NCI-H526 treated with DMSO at 0.1 percent for 48 hours (cell line): ENCODE results near the gene ANO2.

Experiments used
- DNase-seq: peaks from one replicate; lab custom pipeline; 2025; lab: John Stamatoyannopoulos, UW

The ANO2 gene

GRCh38 chr12:5945071-5946008, at the start of gene ANO2:
Gene ANO2 (minus strand): TSS chr12:5945259. CDS start chr12:5945217, 42 bp downstream.
- DNase-seq = peak; percentile 34

DNA sequence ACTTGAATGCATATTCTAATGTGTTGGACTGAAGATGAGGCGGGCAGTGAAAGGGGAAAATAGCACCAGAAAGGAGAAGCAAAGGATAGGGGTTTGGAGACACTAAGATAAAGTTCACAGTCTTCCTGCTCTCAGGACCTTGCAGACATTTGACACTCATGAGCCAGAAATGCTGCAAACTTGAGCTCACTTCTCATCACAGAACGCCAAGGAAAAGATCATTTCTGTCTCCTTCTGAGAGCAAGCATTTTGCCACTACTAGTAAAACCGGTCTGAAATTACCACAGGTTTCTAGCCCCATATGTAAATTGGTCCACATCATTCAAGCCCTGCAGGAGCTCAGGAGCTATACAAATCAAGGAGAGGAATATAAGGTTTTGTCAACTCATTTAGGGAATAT, 44.6 kb upstream of the ANO2 start:
- peak; percentile 49 for DNase-seq

- DNase-seq = peak; percentile 95
Observed at GRCh38 chr12:5988659-5989116, 43.6 kb upstream of the ANO2 start.

GRCh38 chr12:5988088-5988487, 43.0 kb upstream of the ANO2 start:
- DNase-seq = no peak

DNA sequence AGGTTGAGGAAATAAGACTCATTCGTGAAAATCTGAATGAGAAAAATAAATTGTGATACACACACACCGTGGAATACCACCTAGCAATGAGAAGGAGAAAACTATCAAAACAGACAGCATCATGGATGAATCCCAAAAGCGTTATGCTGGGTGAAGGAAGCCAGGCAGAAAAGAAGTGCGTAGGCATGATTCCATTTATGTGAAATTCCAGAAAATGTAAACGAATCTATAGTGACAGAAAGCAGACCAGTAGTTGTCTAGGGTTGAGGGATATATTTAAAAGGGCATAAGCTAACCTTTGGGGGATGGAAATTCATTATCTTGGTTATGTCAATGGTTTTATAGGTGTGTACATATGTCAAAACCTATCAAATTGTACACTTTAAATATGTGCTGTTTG, 42.5 kb upstream of the ANO2 start:
- DNase-seq = no peak

GRCh38 chr12:5985471-5985870, 40.4 kb upstream of the ANO2 start:
- DNase-seq = no peak

DNA sequence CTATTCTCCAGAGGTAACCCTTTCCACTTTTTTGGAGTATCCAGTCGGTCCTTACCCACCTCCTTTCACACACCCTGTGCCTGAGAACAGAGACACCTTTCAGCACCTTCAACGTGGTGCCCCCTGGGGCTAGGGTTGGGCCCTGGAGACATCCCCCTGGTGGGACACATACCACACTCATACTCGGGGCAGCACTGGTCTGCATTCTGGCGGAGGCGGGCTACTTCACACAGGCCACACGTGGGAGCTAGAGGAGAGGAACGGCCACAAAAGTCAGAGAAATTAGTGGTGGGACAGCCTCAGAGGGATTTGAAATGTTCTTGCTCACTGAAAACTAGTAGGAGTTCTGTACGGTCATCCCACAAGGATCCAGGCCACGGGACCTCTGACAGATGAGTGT, 39.8 kb upstream of the ANO2 start:
- no peak for DNase-seq

GRCh38 chr12:5982106-5982505, 37.0 kb upstream of the ANO2 start:
- no peak for DNase-seq

DNA sequence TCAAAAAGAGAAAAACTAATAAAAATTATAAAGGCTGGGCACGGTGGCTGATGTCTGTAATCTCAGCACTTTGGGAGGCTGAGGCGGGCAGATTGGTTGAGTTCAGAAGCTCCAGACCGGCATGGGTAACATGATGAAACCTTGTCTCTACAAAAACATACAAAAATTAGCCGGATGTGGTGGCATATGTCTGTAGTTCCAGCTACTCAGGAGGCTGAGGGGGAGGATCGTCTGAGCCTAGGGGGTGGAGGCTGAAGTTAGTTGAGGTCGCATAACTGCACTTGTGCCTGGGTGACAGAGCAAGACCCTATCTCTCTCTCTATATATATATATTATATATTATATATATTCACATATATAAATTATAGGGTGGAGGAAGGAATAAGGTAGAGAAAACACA, 32.5 kb upstream of the ANO2 start:
- no peak for DNase-seq

GRCh38 chr12:5976711-5977110, 31.7 kb upstream of the ANO2 start:
- DNase-seq = no peak

- no peak for DNase-seq
Observed at GRCh38 chr12:5976196-5976595, 31.1 kb upstream of the ANO2 start.

DNA sequence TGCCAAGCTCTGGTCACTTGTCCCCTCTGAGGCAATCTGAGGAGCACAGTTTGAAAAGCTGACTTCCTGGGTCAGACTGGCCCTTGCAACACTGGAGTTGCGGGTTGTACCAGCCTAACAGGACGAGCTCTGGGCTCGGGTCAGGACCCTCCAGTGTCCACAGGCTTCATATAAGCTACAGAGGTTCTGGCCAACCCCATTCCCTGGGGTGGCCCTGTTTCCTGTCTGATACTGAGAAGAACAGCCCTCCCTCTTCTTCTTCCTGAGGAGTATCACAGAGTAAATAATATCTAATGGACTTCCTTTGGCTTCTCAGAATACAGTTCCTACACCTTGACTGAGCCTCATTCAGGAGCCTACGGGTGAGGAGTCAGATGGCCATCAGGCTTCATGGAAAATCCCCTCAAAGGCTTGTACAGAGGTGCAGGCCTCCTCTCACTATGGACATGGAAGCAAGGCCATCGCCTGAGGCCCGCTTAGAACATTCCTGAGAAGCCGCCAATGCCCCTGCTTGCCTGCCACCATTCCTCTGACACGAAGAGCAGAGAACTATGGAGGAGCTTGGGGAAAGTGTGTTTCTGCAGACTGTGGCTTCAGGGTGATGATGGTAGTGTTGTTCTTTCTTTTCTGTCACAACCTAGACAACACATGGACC, 28.5 kb upstream of the ANO2 start:
- no peak for DNase-seq

GRCh38 chr12:5972387-5972786, 27.3 kb upstream of the ANO2 start:
- DNase-seq = no peak

DNA sequence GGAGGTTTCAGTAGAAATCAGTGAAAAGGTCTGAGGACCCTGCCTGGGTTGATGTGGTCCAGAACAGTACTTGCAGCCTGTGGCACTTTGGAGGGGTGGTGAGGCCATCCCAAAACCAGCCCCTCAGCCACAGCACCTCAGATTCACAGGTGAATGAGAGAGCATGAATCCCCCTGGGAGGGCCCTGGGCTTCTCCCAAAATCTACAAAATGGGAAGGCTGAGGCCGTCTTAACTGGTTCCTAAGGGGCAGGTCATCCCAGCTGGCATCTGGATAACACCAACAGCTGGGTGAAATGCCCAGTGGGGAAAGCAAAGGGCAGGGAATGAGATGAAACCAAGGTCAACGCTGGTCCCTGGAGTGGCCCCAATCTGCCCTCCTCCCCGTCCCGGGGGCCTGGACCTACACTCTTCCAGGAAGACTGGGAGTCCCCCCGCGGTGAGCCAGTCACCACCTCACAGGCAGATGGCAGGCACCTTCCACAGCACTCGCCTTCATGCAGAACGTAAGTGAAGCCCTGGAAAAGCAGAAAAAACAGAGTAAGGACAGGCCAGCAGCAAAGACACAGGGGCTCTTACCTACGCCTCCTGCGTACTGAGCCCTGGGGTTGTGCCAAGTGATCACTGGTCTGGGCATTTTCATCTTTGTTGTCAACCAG, 26.3 kb upstream of the ANO2 start:
- no peak for DNase-seq

- DNase-seq = no peak
Observed at GRCh38 chr12:5969974-5970690, 25.1 kb upstream of the ANO2 start.

DNA sequence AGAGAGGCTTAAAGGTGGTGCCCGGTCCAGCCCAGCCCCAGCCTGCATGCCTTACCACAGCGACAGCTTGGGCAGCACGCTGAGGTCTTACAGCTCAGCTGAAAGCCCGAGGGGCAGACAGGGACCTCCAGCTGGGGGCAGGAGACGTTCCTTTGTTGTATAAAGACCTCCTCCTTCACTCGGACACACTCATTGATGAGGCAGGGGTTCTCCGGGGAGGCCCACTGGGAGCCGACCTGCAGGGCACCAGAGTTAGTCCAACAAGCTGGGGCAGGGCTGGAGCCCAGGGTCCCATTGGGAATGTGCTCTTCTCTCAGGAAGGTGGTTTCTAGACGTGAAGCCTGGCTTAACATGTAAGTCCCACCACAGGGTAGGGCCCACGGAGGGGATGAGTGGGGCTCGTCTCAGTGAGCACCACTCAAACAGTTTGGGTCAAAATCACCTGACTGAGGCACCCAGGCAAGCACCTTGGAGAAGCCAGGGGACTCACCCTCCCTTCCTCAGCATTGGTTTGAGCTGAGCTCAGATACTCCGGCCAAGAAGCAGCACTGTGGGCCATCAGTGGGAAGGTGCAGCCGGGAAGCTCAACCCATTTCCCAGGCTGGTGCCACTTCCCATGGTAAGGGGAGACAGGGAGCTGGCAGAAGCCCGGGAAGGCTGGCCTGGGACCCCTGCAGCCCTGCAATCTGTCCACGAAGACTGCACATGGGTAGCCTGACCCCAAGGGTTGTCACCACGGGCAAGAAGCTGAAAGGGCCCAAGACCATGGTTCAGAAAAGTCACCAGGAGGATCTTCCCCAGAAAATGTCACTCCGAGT, 24.3 kb upstream of the ANO2 start:
- DNase-seq = no peak

DNA sequence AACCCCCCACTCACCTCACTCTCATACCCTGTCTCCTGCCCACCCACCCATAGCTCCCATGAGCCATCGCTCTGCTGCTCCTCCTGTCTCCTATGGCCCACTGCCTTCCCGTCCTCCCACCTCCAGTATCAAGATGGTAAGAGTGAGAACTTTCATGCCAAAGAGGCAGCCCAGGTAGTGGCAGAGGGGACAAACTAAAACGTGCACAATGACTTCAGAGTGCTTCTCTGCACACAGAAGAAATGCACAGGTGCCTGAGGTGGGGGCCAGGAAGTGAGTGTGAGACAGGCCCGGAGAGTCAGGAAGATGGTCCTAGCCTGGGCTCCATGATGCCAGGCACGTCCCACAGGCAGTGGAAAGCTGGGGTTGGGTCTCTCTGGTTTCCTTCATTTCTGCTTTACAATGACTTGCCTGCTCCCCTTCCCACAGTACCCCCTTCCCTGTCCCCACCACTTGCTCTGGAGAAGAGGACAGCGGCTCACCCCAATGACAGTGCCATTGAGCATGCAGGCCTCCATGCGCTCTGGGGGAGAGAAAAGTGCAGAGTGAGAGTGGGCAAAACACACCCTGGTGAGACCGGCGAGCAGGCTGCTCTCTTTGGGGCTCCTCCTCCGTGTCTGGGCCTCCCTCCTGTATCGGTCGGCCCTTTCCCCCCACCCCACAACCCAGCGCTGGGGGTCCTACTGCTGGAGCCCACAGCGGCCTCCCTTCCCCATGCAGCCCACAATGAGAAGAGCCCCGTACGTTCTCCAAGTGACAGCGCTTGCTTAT, 22.8 kb upstream of the ANO2 start:
- no peak for DNase-seq

DNA sequence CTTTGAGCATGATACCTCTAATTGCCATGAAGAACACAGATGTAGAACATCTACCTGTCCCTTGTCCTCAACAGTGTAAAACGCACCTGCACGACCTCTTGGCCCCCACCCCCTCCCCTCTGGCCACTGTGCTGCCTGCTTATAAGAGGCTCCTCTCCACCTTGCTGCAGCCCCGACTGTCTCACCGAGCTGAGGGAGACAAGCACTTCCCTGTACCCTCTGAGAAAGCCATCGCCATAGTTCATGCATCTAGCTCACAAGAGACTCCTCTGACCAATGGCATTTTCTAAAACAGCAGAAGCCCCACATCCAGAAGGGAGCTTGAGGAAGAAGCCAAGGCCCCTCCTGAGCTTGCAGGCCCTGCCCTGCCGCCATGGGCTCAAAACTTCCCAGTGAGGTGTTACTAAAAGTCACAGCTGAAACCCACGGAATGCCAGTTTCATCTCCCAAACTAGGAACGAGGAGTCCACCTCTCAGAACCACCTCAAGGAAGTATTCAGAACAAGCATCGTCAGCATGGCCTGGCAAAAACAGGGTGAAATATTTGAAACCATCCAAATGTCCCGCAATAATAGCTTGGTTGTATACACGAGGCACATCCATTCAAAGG, 21.5 kb upstream of the ANO2 start:
- DNase-seq = no peak

DNA sequence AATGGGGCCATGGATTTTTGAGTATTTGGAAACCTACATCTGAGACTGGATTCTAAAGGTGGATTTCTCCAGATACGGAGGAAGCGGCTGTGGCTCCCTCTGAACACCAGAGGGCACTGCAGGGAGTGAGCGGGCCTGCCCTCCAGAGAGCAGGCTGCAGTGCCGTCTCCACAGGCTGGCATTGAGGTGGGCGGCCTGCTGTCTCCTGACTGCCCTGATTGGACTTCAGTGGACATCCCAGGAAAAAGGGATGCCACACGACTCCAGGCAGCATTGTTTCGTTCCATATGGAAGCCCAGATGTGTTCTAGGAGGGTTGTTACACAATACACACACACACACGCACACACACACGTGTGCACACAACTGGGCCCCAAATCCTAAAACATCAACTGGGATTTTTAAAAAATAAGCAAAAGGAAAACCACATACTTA, 20.9 kb upstream of the ANO2 start:
- DNase-seq = no peak
